WTC11 (cell line): ENCODE measurements around the gene C4orf36. TPM values are rescaled to one million over a fixed set of nuclear protein-coding genes. Genes with fewer than 3 reads are reported as not detected.
A peak's percentile ranks its signal among the peaks of the same experiment; 100 is the strongest.

Source experiments
- ATAC-seq: fragments of 200-7000 bp; cut with Tn5 transposase; 2 replicates; pipeline ENCODE4 v1.10.0; 2021; ENCODE audit warnings: mild to moderate bottlenecking, moderate library complexity
- CTCF ChIA-PET: fragments of 300-600 bp; sonication (Branson Sonifier 250); formaldehyde crosslinking; loops from one replicate; lab custom pipeline; 2021; ENCODE audit warnings: antibody characterized with exemption; lab: Charles Lee
- POLR2A ChIA-PET: fragments of 350-600 bp; sonication (Branson Sonifier 250); formaldehyde crosslinking; loops from one replicate; lab custom pipeline; 2021; ENCODE audit warnings: antibody characterized with exemption; lab: Charles Lee
- DNase-seq: peaks from one replicate; pipeline ENCODE4 v3.0.0; 2021; ENCODE audit warnings: low spot score
- H3K27ac Mint-ChIP-seq: 2 replicates; pipeline ENCODE4 v1.8.0; 2021; ENCODE audit warnings: mixed read lengths
- H3K27me3 Mint-ChIP-seq: 2 replicates; pipeline ENCODE4 v1.8.0; 2021; ENCODE audit warnings: low read depth, mild to moderate bottlenecking, moderate library complexity, mixed read lengths
- H3K36me3 Mint-ChIP-seq: 2 replicates; pipeline ENCODE4 v1.8.0; 2021; ENCODE audit warnings: mixed read lengths
- H3K4me1 Mint-ChIP-seq: 2 replicates; pipeline ENCODE4 v1.8.0; 2022; ENCODE audit warnings: mixed read lengths
- H3K4me3 Mint-ChIP-seq: 2 replicates; pipeline ENCODE4 v1.8.0; 2021; ENCODE audit warnings: mild to moderate bottlenecking, moderate library complexity, mixed read lengths
- H3K9me3 Mint-ChIP-seq: 2 replicates; pipeline ENCODE4 v1.8.0; 2021; ENCODE audit warnings: mixed read lengths
- GRHL2 ChIP-seq: fragments of 250-450 bp; sonication (Bioruptor Pico); IDR thresholded peaks from 2 replicates; pipeline ENCODE4 v1.8.0; 2022; ENCODE audit warnings: mild to moderate bottlenecking, moderate library complexity; ENCODE audit not compliant: insufficient replicate concordance, severe bottlenecking
- GTF2I ChIP-seq: fragments of 250-450 bp; sonication (Bioruptor Pico); conservative IDR thresholded peaks from 2 replicates; pipeline ENCODE4 v1.4.0; 2021; ENCODE audit warnings: mild to moderate bottlenecking
- IRF2 ChIP-seq: sonication (generic); formaldehyde crosslinking; IDR thresholded peaks from 2 replicates; pipeline ENCODE4 v1.8.0; 2022; ENCODE audit warnings: low read depth, missing genetic modification reagents, borderline replicate concordance
- JUN ChIP-seq: sonication (generic); formaldehyde crosslinking; IDR thresholded peaks from 2 replicates; pipeline ENCODE4 v1.8.0; 2023; ENCODE audit warnings: mild to moderate bottlenecking, missing genetic modification reagents
- MYBL2 ChIP-seq: sonication (generic); formaldehyde crosslinking; IDR thresholded peaks from 2 replicates; pipeline ENCODE4 v1.8.1; 2023; ENCODE audit warnings: mild to moderate bottlenecking, moderate library complexity, missing genetic modification reagents
- NR1H2 ChIP-seq: sonication (generic); formaldehyde crosslinking; IDR thresholded peaks from 2 replicates; pipeline ENCODE4 v1.9.0; 2021; ENCODE audit warnings: mild to moderate bottlenecking, moderate library complexity, missing genetic modification reagents
- NR2C2 ChIP-seq: sonication (generic); formaldehyde crosslinking; IDR thresholded peaks from 2 replicates; pipeline ENCODE4 v1.8.0; 2022; ENCODE audit warnings: mild to moderate bottlenecking, missing genetic modification reagents
- NR3C1 ChIP-seq: sonication (generic); formaldehyde crosslinking; conservative IDR thresholded peaks from 2 replicates; pipeline ENCODE4 v1.8.1; 2023; ENCODE audit warnings: low read depth, mild to moderate bottlenecking, missing genetic modification reagents
- TCF7 ChIP-seq: sonication (generic); formaldehyde crosslinking; IDR thresholded peaks from 2 replicates; pipeline ENCODE4 v1.8.0; 2022; ENCODE audit warnings: mild to moderate bottlenecking, low read depth, missing genetic modification reagents, moderate library complexity
- ZNF317 ChIP-seq: sonication (generic); formaldehyde crosslinking; IDR thresholded peaks from 2 replicates; pipeline ENCODE4 v1.8.1; 2023; ENCODE audit warnings: low read depth, mild to moderate bottlenecking, moderate library complexity, missing genetic modification reagents, borderline replicate concordance
- ZNF423 ChIP-seq: fragments of 250-450 bp; sonication (Bioruptor Pico); IDR thresholded peaks from 2 replicates; pipeline ENCODE4 v2.1.2; 2022; ENCODE audit warnings: mild to moderate bottlenecking, moderate library complexity
- total RNA-seq: library from RNA; stranded (reverse); gene quantifications from 3 replicates; pipeline ENCODE4 v1.2.3, GENCODE V29; 2021
- TF ChIP-seq, protein P1 (sequence below): sonication (generic); formaldehyde crosslinking; conservative IDR thresholded peaks from 2 replicates; pipeline ENCODE4 v1.8.1; 2023; ENCODE audit warnings: mild to moderate bottlenecking, low read depth, missing genetic modification reagents, moderate library complexity
- TF ChIP-seq, protein P2 (sequence below): sonication (generic); formaldehyde crosslinking; IDR thresholded peaks from 2 replicates; pipeline ENCODE4 v1.8.0; 2023; ENCODE audit warnings: missing genetic modification reagents, mild to moderate bottlenecking, borderline replicate concordance
- TF ChIP-seq, protein P3 (sequence below): sonication (generic); formaldehyde crosslinking; IDR thresholded peaks from 2 replicates; pipeline ENCODE4 v1.8.0; 2022; ENCODE audit warnings: mild to moderate bottlenecking, missing genetic modification reagents
- TF ChIP-seq, protein P4 (sequence below): sonication (generic); formaldehyde crosslinking; IDR thresholded peaks from 2 replicates; pipeline ENCODE4 v1.8.1; 2022; ENCODE audit warnings: low read depth, missing genetic modification reagents, borderline replicate concordance
- TF ChIP-seq, protein P5 (sequence below): fragments of 250-450 bp; sonication (Bioruptor Pico); IDR thresholded peaks from 2 replicates; pipeline ENCODE4 v1.8.0; 2021; ENCODE audit warnings: mild to moderate bottlenecking

Gene C4orf36
- total RNA-seq, 1 experiment from 2014 or later: 0.79 TPM

DNA sequence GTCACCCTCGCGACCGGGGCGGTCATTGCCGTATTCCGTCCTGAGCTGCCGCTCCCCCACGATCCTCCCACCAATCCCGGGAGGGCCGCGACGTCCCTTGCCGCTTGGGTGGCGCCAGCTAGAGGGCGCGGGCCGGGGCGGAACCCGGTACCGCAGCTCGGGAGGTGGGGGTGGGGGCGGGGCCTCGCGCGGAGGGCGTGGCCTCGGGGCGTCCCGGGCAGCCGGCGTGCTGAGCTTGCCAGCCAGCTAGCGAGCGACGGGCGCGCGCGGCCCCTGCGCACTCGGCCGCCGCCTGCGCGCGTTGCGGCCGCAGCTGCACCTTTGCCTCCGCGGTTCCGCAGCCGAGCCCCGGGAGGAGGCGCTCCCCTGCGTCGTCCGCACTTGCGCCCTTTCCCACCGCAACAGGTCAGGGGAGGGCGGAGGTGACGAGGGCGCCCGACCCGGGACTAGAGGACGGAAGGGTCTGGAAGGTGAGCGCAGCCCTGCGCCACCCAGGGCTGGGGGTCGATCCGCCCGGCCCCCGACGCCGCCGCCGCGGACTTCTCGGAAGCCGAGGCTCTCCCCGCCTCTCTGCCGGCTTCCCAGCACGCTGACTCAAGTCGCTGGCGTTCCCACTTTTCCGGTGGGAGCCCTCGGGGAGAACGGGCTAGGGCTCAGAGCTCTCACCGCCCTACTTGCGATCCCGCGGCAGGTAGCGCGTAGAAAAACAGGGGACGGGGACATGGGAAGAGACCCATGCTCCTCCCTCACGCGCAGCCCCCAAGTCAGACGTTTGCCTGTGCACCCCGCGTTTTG lies 42.7 kb upstream of the C4orf36 start, which contains the start of gene AFF1 (continued):
- TF ChIP-seq, protein P1, sequence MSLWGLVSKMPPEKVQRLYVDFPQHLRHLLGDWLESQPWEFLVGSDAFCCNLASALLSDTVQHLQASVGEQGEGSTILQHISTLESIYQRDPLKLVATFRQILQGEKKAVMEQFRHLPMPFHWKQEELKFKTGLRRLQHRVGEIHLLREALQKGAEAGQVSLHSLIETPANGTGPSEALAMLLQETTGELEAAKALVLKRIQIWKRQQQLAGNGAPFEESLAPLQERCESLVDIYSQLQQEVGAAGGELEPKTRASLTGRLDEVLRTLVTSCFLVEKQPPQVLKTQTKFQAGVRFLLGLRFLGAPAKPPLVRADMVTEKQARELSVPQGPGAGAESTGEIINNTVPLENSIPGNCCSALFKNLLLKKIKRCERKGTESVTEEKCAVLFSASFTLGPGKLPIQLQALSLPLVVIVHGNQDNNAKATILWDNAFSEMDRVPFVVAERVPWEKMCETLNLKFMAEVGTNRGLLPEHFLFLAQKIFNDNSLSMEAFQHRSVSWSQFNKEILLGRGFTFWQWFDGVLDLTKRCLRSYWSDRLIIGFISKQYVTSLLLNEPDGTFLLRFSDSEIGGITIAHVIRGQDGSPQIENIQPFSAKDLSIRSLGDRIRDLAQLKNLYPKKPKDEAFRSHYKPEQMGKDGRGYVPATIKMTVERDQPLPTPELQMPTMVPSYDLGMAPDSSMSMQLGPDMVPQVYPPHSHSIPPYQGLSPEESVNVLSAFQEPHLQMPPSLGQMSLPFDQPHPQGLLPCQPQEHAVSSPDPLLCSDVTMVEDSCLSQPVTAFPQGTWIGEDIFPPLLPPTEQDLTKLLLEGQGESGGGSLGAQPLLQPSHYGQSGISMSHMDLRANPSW (CRISPR knock-in tag): 0 out of 2 replicates have a peak, but pooled peaks have one; percentile 63
- TF ChIP-seq GTF2I (CRISPR knock-in tag) (no peak), NR3C1 (CRISPR knock-in tag) (peak; percentile 92; the same call in 1 of the 2 replicates), JUN (no peak)

DNA sequence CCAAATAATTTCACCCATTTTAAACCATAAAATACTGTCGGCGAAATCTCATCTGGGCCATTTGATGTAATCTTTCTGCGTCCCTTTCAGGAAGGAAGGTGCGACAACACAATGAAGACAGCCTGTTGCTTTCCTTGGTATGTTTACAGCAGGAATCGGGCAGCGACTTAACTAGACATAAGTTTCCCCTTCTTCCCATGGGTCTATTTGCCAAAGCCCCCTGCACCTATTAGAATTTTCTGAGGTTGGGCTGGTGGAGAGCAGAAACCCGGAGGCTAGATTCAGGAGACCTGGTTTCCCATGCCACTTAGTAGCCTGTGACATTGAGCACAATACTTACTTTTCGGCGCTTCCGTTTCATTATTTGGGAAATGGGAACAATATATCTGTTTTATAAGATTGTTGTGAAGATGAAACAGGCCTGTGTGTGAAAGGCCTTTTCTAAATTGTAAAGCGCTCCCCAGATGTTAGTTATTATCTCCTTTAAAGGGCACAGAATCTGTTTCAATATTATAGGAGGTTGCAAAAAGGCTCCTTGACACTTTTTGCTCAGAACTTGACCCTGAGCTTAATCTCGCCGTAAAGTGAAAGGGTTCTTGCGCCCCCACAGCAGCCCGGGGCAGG lies 42.0 kb upstream of the C4orf36 start:
- DNase-seq (no peak), ATAC-seq (no peak)
- H3K27ac Mint-ChIP-seq: peak overlapping the region; percentile 93

DNA sequence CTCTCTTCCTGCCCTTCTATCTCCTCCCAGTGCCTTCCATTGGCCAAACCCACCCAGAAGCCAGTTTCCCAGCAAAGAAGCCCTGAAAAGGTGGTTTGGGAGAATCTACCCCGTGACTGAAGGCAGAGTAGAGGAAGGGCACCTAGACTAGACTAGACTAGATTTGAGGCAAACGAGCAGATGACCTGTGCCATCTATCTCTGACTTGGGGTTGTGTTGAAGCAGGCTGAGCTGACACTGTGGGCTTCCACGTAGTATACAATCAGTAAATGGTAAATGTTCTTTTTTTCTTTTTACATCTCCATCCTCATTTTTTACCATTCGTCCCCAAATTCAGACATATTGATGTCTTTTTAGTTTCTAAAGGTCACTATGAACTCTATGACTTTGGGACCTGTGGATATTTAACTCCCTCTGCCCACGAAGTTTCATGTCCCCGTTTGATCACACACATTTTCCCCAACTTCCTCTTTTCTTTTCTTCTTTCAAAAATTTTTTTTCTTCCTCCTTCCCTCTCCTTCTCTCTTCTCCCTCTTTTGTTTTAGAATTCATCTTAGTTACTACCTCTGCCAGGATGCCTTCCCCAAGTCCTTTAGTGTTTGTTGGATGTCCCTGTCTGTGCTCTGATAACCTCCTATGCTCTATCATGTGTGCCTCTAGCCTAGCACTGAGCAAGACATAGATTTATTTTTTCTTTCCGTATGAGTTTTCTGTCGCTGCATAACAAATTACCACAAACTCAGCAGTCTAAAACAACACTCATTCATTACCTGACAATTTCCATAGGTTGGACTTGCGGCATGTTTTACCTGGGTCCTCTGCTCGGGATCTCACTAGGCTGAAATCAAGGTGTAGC lies 36.4 kb upstream of the C4orf36 start:
- CTCF ChIA-PET: no interaction called here
- Mint-ChIP-seq H3K27ac (no peak overlapping the region), H3K9me3 (no peaks in the 10 kb centered on the region), H3K36me3 (peaks cover 6% of the 10 kb centered on the region; the same call in 1 of the 2 replicates), H3K4me3 (no peak overlapping the region), H3K27me3 (no peaks in the 10 kb centered on the region), H3K4me1 (peaks cover 12% of the 10 kb centered on the region)
- POLR2A ChIA-PET: no interaction called here
- no peak for ATAC-seq
- DNase-seq: no peak
- TF ChIP-seq, protein P2, sequence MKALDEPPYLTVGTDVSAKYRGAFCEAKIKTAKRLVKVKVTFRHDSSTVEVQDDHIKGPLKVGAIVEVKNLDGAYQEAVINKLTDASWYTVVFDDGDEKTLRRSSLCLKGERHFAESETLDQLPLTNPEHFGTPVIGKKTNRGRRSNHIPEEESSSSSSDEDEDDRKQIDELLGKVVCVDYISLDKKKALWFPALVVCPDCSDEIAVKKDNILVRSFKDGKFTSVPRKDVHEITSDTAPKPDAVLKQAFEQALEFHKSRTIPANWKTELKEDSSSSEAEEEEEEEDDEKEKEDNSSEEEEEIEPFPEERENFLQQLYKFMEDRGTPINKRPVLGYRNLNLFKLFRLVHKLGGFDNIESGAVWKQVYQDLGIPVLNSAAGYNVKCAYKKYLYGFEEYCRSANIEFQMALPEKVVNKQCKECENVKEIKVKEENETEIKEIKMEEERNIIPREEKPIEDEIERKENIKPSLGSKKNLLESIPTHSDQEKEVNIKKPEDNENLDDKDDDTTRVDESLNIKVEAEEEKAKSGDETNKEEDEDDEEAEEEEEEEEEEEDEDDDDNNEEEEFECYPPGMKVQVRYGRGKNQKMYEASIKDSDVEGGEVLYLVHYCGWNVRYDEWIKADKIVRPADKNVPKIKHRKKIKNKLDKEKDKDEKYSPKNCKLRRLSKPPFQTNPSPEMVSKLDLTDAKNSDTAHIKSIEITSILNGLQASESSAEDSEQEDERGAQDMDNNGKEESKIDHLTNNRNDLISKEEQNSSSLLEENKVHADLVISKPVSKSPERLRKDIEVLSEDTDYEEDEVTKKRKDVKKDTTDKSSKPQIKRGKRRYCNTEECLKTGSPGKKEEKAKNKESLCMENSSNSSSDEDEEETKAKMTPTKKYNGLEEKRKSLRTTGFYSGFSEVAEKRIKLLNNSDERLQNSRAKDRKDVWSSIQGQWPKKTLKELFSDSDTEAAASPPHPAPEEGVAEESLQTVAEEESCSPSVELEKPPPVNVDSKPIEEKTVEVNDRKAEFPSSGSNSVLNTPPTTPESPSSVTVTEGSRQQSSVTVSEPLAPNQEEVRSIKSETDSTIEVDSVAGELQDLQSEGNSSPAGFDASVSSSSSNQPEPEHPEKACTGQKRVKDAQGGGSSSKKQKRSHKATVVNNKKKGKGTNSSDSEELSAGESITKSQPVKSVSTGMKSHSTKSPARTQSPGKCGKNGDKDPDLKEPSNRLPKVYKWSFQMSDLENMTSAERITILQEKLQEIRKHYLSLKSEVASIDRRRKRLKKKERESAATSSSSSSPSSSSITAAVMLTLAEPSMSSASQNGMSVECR (CRISPR knock-in tag): no peak
- no peak for TF ChIP-seq ZNF317 (CRISPR knock-in tag)
- no peak for TF ChIP-seq IRF2 (CRISPR knock-in tag)
- TF ChIP-seq, protein P3, sequence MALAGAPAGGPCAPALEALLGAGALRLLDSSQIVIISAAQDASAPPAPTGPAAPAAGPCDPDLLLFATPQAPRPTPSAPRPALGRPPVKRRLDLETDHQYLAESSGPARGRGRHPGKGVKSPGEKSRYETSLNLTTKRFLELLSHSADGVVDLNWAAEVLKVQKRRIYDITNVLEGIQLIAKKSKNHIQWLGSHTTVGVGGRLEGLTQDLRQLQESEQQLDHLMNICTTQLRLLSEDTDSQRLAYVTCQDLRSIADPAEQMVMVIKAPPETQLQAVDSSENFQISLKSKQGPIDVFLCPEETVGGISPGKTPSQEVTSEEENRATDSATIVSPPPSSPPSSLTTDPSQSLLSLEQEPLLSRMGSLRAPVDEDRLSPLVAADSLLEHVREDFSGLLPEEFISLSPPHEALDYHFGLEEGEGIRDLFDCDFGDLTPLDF (CRISPR knock-in tag): no peak
- TF ChIP-seq NR2C2 (CRISPR knock-in tag): no peak
- no peak for TF ChIP-seq NR1H2 (CRISPR knock-in tag)
- no peak for TF ChIP-seq GRHL2 (CRISPR knock-in tag)
- TF ChIP-seq, protein P4, sequence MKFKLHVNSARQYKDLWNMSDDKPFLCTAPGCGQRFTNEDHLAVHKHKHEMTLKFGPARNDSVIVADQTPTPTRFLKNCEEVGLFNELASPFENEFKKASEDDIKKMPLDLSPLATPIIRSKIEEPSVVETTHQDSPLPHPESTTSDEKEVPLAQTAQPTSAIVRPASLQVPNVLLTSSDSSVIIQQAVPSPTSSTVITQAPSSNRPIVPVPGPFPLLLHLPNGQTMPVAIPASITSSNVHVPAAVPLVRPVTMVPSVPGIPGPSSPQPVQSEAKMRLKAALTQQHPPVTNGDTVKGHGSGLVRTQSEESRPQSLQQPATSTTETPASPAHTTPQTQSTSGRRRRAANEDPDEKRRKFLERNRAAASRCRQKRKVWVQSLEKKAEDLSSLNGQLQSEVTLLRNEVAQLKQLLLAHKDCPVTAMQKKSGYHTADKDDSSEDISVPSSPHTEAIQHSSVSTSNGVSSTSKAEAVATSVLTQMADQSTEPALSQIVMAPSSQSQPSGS: no peak
- TF ChIP-seq TCF7 (CRISPR knock-in tag): no peak

More for the DNA sequence above, 42.0 kb upstream of the C4orf36 start:
- TF ChIP-seq MYBL2 (CRISPR knock-in tag) (0 out of 2 replicates have a peak, but pooled peaks have one; percentile 9), ZNF423 (CRISPR knock-in tag) (no peak)
- TF ChIP-seq, protein P5, sequence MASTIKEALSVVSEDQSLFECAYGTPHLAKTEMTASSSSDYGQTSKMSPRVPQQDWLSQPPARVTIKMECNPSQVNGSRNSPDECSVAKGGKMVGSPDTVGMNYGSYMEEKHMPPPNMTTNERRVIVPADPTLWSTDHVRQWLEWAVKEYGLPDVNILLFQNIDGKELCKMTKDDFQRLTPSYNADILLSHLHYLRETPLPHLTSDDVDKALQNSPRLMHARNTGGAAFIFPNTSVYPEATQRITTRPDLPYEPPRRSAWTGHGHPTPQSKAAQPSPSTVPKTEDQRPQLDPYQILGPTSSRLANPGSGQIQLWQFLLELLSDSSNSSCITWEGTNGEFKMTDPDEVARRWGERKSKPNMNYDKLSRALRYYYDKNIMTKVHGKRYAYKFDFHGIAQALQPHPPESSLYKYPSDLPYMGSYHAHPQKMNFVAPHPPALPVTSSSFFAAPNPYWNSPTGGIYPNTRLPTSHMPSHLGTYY (CRISPR knock-in tag): no peak
- peak overlapping the region; percentile 81 for H3K4me3 Mint-ChIP-seq
- H3K9me3 Mint-ChIP-seq: no peaks in the 10 kb centered on the region
- CTCF ChIA-PET: interaction anchor here (0.6 to 4.5 kb wide), 30 partner anchors 11 to 711 kb away, joined by 3 to 64 read pairs (median 5); partner anchors contain the start of gene KLHL8
- H3K27me3 Mint-ChIP-seq: no peaks in the 10 kb centered on the region
- H3K4me1 Mint-ChIP-seq: peaks cover 36% of the 10 kb centered on the region
- no peaks in the 10 kb centered on the region for H3K36me3 Mint-ChIP-seq
- POLR2A ChIA-PET: interaction anchor here (0.6 to 4.3 kb wide), 17 partner anchors 9 to 286 kb away, joined by 3 to 53 read pairs (median 4); no protein-coding TSS in a partner anchor
